GM19328 (cell line): Measurements from ENCODE around the gene FCN3.

Source experiments
- ATAC-seq: cut with Tn5 transposase; IDR thresholded peaks from one replicate; pipeline ENCODE4 v1.9.1; 2021; ENCODE audit warnings: mild to moderate bottlenecking, moderate library complexity; ENCODE audit not compliant: unreplicated experiment

Gene FCN3

DNA sequence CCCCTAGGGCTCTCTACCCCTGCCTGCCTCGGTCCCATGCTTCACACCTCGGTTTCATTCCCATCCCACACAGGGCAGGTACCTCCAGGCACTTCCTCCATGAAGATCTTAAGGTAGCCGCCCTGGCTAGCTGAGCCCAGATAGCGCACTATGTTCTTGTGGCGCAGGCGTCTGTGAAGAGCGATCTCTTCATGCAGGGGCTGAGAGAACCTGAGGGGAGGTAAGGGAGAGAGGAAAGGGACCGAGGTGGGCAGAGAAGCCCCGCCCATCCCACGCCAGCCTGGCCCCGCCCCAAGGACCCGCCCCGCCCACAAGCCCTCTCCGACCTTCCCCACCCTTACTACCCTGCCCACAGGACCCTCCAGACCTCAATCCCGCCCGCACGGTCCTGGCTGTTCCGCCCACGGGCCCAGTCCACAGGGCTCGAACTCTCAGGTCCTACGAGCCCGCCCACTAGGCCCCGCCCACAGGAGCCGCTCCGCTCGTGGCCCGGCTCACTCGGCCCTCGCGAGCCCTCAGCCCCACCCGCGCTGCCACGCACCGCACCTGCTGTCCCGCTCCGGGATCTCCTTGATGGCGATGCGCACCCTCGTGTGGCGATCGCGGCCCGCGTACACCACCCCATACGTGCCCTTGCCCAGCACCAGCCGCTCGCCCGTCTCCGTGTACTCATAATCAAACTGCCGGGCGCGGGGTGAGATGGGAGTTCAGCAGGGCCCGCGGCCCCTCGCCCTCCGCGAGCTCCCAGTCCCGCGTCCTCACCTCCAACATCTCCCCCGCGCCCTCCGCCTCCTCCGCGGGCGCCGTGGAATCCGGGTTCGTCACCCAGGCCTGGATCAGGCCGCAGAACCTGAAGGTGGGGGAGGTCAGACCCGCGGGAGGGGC, 14.2 kb downstream of the FCN3 start:
- ATAC-seq, result no peak

DNA sequence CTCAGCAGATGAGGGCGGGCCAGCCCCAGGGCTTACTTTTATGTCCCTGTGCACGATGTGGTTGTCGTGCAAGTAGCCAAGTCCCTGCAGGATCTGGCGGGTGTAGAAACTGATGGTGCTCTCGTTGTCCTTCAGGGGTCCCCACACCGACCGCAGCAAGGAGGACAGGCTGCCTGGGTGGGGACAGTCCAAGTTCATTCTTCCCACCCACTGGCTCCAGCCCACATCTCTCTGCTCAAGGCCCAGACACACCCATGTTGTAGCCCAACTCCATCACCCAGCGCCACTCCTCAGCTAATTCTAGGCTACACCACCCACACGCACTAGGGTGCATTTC, 14.8 kb downstream of the FCN3 start:
- ATAC-seq, result no peak

DNA sequence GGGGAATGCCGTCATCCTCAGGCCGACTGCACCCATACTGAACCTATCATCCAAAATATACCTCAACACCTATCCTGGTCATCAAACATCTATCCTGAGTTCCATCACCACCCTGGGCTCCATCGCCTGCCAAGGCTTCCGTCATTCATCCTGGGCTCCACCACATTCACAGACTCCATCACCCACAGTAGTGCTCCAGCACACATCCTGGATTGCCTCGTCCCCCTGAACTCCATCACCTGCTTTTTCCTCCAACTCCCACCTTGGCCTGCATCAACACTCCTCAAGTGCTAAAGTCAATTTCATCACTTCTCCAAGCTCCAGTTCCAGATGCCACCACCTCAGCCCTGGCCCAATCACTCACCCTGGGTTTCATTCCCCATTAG, 15.7 kb downstream of the FCN3 start:
- no peak for ATAC-seq

DNA sequence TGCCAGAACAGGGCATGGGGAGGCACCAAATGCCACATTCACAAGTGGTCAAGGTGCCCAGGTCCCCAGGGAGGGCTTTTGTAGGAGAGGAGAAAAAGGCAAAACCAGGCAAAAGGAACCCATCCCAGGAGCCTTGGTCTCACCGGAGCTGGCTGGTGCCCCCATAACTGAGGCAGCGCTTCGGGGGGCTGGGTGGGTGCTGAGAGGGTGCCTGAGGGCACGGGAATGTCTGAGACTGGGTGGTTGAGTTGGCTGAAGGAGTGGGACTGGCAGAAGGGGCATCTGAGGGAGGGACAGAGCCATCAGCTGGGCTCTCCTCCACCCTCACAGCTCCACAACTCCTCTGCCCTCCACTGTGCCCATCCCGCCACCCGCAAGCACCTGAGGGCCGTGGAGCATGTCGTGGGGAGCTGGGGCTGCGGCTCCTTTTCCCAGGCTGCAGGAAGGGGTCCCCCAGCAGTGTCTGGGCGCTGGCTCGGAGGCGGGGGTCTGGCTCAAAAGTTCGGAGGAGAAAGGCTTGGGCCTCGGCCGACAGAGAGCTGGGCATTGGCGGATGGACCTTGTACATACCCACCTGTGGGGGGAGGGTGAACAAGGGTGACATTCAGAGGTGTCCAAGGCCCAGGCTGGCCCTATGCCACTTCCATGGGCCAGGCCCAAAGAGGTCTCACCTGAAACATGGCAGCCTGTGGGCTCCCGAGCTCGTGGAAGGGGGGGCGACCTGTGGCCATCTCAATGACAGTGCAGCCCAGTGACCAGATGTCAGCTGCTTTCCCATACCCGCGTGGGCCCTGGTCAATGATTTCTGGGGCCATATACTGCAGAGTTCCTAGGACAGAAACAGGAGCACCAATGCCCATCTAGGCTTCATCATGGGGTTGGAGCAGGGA, 16.3 kb downstream of the FCN3 start:
- no peak for ATAC-seq

DNA sequence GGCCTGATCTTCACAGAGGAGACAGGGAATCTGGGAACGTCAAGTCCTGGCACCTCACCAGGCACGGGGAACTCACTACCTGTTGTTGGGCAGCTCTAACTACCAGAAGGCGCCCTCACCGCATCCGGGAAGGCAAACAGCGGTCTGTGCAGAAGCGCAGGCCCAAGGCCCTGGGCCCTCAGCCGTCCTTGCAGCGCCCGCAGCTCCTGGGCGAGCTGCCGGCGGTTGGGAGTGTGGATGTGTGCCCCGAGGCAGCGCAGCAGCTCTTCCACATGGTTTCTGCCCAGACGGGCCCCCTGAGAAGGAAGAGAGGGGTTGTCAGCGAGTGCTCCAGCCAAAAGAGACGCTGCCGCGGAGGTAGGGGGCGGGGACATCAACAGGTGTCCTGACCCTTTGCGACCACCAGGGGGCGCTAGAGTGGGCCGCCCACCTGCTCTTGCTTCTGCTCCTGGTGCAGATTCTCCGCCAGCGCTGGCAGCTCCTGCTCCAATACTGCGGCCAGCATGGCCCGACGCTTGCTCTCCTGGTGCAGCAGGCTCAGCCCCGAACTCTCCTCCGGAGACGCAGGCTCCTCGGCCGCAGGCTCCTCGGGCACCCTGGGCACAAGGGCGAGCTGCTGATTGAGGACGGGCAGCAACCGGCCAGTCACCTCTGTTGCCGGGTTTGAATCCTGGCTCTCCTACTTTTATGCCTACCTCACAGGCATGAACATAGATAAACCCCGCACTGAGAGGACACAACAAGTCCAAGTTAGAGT, 17.2 kb downstream of the FCN3 start:
- ATAC-seq, result no peak

DNA sequence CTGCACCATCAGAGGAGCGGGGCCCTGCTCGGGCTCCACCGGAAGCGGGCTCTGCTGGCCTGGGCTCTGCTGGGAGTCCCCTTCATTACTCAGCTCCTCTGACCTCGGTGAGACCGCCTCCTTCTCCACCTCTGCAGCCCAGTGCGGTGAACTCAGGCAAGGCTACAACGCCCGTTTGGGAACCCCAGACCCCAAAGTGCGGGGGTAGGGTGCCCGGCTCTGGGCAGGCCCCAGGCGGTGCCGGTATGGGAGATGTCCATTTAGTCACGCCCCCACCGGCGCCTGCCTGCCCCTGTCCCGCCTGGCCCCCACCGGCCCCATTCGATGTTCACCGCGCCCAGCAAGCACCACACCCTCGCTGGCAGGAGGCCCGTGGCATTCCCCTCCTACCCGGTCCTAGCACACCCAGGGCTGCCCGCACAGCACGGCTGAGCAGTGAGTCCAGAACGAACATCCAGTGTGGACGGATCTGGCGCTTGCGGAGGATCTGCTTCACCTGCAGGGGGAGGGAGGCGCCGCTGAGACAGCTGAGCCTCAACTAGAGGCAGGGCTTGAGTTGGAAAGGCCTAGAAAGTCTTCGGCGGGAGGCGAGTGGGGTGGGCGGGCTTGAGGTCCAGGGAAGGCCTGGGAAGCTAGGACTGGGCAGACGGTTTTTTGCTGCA, 17.9 kb downstream of the FCN3 start:
- ATAC-seq, result no peak

DNA sequence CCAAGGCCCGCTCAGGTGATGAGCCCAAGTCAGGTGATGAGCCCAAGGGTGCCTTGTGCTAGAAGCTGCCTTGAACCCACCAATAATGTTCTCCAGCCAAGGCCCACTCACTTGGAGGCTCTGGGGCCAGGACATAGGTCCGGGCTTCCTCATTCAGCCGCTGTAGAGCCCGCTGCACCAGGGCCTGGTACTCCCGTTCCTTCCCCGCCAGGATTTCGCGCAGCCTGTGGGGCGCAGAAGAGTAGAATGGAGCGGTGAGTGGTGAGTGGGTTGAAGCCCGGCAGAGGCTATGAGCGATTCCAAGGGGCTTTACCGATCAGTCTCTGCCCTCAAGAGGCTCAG, 18.4 kb downstream of the FCN3 start:
- ATAC-seq, result no peak

DNA sequence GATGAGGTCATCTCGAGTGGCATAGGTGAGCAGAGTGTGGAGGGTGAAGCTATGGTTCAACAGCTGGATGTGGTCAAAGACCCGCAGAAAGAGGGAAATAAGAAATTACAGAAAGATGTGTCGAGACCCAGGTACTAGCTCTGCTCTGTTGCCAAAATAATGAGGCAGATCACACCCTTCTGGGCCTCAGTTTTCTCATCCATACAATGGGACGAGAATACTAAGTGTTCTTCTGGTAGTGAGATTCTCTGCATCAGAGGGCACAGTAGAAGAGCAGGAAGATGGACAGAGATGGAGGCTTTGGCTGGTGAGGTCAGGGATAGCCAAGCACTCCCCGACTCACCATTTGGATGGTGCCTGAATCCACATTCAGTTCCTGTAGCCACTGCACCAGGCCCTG, 18.9 kb downstream of the FCN3 start:
- no peak for ATAC-seq

DNA sequence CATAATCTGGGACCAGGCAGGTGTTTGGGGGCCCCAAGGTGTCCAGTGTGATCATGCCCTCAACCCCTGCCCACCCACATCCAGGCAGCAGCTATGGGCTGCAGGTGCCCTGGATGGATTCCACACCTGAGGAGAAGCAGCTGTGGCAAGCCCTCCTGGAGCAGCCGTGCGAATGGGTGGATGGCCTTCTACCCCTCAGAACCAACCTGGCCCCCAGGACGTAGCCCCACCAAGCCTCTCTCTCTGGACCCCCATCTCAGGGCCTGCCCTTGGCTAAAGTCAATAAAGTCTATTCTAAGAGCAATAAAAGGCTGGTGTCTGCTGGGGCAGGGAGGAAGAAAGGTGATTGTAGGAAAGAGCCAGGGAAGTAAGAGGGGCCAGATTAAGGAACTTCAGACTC, 21.0 kb downstream of the FCN3 start:
- ATAC-seq, result no peak

DNA sequence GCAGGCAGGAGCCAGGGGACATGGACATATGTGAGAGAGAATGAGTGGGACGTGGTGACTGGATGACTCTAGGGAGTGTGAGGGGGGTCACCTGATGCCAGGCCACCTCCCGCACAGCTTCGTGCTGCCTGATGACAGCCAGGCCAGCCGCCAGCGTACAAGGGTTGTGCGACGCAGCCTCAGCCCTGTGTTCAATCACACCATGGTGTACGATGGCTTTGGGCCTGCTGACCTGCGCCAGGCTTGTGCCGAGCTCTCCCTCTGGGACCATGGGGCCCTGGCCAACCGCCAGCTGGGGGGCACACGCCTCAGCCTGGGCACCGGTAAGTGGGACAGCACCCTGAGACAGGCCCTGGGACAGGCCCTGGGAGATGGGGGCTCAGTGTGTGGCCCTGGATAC, 21.5 kb downstream of the FCN3 start:
- no peak for ATAC-seq

DNA sequence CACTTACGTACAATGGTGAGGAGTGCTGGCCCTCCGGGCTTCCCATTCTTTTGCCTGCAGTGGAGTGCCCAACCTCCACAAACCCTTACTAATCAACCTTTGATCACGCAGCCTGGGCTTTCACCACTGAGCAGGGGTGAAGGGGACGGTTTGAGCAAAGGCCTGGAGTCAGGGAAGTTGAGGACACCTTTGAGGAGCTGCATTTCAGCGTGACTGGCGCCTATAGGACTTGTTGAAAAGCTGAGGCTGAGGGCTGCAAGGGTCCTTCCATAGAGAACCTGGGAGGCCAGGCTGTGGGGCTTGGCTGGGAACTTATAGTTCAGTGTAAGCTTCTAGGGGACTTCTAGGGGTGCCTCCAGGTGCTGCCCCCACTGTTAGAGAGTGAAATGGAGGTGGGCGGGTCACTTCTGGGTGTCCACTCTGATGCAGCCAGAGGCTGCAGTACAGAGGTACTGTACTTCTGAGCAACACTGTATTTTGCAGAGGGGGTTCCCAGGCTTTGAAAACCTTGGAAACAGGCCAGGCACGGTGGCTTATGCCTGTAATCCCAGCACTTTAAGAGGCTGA, 23.0 kb downstream of the FCN3 start:
- no peak for ATAC-seq

DNA sequence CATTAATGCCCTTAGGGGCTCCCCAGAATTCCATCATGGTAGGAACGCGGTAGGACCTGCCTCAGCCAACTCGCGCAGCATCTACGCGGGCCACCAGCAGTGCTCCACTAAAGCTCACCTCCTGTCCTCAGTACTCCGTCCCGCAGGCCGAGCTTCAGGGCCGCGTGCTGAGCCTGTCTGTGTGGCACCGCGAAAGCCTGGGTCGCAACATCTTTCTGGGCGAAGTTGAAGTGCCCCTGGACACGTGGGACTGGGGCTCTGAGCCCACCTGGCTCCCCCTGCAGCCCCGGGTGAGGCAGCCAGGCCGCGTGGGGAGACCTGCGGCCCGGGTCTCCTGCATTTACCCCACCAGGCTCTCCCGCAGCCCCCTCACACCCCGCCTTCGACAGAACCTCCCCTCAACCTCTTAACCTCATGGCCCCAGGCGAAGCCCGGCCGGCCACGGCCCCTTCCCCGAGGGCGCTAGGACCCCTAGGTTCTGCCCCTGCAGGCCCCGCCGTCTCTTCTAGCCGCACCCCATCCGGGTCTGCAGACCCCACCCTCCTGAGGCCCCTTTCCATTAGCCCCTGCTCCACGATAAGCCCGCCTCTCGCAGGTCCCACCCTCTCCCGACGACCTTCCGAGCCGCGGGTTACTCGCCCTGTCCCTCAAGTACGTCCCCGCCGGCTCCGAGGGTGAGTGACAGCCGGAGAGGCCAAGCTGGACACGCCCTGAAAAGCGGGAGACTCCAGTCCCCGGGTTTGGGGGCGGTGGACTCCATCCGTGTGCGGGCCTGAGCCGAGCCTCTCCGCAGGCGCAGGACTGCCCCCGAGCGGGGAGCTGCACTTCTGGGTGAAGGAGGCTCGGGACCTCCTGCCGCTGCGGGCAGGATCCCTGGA, 23.7 kb downstream of the FCN3 start:
- no peak for ATAC-seq

DNA sequence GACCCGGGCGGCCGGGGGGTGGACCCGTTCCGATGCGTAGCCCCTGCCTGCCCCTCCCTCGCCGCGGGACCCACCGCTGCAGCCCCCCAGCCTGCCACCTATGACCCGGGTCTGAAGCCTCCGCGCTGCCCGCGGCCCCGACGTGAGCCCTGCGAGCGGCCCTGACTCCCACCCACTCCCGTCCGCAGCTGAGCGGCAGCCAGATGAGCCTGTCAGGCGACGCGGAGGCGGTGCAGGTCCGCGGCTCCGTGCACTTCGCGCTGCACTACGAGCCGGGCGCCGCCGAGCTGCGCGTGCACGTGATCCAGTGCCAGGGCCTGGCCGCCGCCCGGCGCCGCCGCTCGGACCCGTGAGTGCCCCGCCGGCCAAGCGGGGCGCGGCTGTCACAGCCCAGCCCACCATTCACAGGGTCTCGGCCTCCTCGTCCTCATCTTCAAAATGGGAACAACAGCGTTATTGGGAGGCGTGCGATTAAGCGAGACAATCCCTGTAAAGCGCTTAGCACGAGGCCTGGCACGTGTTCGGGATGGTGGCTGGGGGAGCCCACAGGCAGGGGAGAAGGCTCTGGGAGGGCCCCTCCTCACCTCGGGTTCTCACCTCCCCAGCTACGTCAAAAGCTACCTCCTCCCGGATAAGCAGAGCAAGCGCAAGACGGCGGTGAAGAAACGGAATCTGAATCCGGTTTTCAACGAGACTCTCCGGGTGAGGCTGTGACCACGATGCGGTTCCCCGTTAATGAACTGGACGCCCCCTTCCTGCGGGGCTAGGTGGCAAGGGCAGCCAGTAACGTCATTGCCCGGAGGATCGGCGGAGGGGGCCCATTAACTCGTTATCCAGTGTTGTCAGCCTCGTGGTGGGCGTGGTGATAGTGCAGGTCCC, 24.6 kb downstream of the FCN3 start:
- no peak for ATAC-seq

DNA sequence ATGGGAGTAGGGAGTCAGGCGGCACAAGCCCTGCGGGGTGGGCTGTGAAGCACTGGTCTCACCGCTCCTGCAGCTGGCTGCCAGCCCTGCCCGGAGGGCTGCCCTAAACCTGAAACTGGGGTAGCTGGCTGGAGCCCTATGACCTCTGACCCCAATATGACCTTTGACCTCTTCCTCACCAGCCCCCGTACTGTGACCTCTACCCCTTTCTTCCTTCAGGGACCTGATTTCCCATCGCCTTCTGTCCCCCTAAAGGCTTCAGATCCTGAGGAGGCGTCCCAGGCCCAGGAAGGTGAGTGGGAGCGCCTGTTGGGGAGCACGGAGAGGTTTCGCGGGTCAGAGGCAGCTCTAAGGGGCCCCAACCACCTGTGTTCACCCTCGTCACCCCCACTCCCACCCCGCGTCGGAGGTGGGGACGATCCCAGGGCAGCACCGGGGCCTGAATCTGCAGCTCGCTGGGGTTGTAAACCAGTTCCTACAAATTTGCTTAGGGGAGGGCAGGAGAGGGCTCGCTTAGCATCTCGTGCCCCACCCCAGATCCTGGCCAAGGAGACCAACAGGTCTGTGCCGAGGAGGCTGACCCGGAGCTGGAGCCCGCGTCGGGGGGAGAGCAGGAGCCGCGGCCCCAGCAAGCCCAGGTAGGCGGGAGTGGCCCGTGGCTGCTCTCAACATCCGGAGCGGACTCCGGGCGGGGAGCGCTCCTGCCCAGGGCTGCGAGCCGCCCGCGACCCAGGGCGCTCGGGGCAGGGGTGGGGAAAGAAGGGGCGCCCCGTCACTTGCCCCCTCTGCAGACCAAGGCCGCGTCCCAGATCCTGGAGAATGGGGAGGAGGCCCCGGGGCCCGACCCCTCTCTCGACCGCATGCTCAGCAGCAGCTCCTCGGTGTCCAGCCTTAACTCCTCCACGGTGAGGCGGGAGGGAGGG, 25.5 kb downstream of the FCN3 start:
- ATAC-seq, result no peak

DNA sequence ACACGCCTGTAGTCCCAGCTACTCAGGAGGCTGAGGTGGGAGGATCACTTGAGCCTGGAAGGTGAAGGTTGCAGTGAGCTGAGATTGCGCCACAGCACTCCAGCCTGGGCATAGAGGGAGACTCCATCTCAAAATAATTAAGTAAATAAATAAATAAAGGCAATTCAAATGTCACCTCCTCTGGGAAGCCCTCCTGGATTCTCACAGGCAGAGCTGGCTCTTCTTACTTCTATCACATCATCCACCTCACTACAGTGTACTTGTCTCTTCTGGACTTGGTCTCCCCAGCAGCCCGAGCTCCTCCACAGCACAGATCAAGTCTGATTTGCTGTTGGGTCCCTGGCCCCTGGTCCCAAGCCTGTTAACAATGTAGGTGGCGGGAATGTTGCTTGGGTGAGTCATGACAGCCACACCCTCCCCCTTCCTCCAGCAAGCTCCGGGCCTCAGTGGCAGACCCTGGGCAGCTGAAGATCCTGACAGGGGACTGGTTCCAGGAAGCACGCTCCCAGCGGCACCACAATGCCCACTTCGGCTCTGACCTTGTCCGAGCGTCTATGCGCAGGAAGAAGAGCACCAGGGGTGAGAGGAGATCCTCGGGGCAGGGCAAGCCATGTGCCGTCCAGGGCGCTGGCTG, 27.5 kb downstream of the FCN3 start:
- ATAC-seq, result no peak

DNA sequence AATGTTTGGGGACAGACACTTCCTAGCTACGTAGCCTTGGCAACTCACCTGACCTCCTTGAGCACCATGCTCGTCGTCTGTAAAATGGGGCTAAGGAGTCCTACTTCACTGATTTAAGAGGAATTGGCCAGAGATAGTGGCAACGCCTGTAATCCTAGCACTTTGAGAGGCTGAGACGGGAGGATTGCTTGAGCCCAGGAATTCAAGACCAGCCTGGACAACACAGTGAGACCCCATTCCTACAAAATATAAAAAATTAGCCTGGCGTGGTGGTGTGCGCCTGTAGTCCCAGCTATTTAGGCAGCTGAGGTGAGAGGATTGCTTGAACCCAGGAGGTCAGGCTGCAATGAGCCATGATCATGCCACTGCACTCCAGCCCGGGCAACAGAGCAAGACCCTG, 28.3 kb downstream of the FCN3 start:
- no peak for ATAC-seq

DNA sequence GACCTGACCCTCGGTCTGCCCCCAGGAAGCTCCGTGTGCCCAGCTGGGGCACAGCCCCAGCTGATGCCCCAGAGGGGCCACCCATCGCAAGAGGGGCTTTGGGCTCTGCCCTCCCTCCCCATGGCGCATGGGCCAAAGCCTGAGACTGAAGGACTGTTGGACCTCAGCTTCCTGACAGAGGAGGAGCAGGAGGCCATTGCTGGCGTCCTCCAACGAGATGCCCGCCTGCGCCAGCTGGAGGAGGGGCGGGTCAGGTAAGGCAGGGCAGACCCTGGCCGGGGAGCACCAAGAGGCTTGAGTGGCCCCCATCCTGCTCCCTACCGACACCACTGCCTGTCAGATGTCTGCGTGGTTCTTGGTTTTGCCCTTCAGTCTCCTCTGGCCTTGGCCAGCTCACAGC, 29.4 kb downstream of the FCN3 start:
- ATAC-seq, result no peak
